Measurements from ENCODE around the gene ARHGAP18.
"Not testable (repeated sequence)": the region's sequence is repeated elsewhere in the genome, so short reads cannot be mapped to it uniquely, and the experiment has no call there.

ARHGAP18 gene

DNA sequence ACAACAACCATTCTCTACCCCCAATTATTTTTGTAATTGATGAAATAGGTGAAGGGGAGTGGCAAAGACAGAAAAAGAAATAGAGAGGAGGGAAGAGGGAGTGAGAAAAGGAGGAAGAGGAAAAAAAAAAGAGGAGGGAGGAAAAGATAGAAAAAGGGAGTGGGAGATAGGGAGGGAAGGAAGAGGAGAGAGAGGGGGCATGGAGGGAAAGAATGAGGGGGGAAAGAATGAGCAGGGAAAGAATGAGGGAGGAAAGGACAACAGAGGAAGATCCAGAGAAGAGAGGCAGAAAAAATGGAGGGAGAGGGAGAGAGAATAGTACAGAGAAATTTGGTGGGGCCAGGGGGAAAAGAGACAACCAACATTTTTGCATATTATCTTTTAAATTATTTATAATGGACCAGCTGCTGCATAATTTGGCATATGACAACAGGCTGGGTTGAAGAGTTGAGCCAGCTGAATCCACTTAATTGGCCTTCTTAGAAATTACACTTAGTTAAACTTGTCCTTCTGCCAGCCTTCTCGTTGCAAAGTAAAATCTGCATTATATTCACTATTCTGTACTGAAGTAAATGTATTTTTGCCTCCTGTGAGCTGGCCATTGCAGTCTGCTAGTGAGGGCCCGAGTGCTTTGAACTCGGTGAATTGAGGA lies 101.0 kb downstream of the ARHGAP18 start:
- no peak for DNase-seq

DNA sequence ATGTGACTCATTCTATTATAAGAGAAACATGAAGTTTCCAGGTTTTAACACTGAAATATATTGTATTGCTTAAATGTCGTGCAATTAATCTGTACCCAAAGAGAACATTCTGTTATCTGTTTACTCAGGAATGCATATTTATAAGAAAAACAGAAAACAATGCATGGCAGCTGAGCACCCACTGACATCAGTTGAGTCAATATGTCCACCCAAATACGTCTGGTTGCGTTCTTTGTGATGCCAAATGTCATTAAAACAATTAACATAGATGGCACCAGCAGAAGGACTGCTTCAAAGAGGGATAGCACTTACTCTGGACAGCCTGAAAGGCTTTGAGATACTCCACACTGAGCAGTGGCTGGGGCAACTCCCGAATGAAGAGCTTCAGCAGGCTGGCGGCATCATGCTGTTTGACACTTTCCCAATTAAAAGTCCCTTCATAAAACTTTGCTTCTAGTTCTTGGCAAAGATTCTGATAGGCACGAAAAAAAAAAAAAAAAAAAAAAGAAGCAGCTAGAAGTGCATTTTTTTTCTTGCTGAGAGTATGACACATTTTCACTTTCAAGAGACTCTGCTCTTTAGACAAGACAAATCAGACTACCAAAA lies 102.3 kb downstream of the ARHGAP18 start:
- no peak for DNase-seq

DNA sequence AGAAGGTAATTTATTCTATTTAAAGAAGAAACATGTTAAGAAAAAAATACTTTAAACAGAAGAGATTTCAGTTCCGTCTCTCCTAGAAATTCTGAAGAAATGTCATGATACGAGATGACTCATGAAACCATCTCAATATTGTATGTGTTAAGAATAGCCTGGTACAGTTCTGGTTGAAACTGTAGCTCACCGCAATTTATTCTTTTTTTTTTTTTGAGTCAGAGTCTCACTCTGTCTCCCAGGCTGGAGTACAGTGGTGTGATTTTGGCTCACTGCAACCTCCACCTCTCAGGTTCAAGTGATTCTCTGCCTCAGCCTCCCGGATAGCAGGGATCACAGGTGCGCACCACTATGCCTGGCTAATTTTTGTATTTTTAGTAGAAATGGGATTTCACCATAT lies 103.3 kb downstream of the ARHGAP18 start:
- no peak for DNase-seq

DNA sequence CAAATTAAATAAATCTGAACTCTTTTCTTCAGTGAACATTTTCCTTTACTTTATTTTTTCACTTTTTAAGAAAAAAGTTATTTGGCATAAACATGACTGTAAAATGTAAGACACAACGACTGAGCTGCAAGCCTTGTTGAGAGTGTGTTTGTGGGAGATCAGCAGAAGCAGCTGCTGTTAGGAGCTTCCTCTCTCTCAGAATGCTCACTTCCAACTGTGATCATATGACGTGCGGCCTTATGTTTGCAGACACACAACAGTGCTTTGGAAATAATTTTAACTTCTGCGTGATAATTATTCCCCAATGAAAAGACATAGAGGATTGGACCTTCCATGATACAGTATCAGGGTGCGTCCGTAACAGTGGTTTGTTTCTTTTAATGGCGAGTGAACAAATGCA lies 104.0 kb downstream of the ARHGAP18 start:
- no peak for DNase-seq

DNA sequence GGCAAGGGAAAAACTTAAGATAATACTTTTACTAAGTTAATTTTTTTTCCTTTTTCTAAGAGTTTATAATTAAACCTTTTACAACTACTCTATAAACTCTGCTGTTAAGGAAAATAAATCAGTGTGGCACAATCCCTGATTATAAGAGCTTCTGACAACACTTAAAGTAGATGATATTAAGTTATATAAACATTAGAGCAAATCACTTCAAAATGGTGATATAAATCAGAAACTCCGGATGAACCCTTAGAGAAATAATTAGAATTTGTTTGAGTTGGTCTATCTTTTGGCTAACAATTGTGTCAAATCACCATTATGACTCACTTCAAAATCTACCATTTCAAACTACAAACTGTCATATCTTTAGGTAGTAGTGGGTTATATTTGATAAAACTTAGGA lies 104.9 kb downstream of the ARHGAP18 start:
- no peak for DNase-seq

DNA sequence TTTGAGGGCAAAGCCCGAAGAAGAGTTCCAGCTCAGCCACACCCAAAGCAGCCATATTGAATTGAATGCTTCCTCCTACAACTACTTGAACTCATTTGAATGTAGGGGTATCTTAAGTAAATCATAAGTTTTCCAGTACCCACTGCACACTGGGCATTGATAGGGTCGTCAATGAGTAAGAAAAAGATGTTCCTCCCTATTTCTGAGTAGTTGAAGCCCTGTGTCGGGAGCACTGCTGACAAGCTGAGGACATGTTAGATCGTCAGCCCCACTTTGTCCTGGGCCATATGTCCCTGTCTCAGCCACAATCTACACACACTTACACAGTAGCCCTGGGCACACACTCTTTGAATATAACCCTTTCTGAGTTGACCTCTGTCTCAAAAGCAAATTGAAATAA lies 105.7 kb downstream of the ARHGAP18 start:
- no peak for DNase-seq

DNA sequence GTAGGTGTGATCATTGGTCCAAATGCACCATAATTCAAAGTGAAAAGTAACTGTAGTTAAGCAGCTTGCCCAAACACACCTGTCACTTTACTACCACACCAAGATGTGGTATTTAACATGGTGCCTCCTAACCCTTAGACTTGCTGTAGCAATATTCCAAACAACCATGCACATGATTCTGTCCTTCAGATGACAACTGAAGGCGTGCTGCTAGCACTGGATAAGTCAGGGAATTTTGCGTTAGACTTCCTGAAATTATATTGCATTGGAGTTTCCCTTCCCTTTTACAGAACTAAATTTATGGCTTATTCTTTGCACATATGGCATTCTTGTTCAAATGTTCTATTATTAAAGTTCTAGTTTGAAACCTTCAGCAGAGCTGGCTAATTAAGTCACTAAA lies 106.2 kb downstream of the ARHGAP18 start:
- no peak for DNase-seq

DNA sequence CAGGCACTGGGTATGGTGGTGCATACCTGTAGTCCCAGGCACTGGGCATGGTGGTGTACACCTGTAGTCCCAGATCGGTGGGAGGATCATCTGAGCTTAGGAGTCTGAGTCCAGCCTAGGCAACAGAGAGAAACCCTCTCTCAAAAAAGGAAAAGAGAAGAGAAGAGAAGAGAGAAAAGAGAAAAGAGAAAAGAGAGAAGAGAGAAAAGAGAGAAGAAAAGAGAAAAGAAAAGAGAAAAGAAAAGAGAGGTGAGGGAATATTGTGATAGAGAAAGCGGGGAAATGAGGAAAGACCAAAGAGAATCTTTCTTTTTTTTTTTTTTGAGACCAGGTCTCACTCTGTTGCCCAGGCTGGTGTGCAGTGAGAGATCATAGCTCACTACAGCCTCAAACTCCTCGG lies 108.7 kb downstream of the ARHGAP18 start:
- no peak for DNase-seq

DNA sequence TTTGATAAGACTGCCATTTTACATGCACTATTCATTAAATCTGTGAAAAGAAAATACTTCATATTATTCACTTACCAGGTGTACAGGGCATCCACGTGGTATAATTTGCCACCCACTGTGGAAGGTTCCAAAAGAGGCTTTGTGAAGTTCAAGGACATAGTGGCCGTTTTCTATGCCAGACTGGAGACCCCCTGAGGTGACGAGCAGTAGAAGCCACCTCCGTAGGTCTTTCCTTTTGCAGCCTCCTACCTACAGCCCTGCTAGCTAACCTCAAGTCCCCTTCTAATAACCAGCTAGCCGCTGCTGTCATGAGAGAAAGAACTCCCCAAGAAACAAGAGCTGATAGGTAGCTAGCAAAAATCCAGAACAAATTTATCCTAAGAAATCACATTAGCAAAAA lies 110.5 kb downstream of the ARHGAP18 start:
- DNase-seq, result no peak

DNA sequence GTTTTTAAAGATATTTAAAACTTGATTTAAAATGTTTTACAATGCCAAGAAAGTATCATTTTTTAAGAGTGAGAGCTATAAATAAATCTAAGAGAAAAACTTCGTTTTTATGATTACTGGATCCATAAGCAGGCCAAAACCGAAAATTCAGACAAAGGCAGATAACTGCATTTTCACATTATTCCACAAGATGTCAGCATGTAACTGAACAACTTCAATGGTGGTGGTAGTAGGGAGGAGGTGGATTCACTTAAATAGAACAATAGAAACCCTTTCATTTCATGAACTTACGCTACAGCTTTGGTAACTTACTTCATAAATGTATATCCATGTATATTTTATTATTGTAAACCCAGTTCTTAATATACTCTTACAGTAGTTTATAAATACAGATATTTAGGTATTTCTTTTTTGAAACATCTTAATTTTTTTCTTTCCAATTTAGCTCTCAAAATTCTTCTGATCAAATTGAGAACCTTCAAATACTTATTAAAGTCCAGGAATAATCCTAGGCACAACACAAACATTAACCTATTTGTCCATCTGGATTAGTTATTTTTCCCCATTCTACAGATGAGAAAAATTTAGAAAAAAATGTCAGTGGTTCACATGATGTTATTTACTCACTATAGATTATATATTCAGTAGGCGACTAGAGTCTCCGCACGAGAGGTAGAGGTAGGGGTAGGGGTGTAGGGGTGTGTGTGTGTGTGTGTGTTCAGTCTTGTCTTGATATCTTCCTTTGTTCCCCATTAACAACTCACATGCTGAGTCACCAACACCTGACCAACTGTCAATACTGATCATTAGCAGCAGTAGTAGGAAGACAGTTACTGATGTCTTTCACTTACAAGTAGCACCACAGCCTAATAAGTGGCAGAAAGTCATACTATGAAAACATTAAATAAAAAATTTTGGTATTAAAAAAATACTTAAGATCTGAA lies 111.5 kb downstream of the ARHGAP18 start:
- DNase-seq, result no peak

DNA sequence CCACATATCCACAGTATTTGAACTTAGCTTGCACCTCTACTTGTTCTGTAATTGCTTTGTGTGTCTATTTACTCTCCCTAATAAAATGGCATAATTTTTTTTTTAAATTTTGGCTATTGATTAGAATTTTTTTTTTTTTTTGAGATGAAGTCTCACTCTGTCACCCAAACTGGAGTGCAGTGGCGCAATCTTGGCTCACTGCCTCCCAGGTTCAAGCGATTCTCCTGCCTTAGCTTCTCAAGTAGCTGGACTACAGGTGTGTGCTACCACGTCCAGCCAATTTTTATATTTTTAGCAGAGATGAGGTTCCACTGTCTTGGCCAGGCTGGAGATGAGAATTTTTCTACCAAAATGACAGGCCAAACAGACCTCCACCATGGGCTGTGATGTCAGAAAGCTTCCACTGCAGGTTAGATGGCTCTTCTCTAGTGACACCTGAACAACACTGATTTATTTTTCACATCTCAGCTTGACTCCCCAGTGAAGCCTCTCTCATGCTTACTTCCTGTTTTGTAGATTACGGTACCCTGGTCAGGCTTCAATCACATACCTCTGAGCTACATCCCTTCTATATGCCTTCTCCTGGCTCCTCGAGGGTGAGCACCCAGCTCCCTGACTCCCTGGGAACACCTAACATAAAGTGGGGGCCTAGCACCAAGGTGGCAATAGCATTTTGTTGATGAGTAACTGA lies 112.8 kb downstream of the ARHGAP18 start:
- DNase-seq, result no peak

DNA sequence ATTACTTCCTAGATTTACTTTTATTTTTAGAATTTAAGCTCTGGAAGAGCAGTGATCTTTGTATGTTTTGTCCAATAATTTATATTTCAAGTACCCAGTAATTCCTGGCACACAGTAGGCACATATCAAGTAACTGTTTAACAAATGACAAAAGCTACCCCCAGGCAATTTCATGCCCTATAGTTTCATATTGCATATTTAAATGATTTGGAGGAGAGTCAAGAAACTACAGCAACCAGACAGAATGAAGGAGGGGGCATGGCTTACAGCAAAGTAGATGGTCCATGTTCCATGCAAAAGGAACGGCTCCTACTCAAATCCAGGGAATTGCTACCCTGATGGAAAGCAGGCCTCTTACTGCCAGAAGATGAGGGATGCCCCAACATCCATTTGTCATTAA lies 113.5 kb downstream of the ARHGAP18 start:
- DNase-seq, result no peak

DNA sequence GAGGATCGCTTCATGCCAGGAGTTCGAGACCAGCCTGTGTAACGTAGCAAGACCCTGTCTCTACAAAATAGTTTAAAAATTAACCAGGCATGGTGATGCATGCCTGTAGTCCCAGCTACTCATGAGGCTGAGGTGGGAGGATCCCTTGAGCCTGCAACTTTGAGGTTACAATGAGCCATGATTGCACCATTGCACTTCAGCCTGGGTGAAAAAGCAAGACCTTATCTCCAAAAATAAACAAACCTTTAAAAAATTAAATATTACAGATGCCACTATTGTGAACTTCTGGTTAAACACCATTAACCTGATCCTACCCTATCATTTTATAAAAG lies 116.8 kb downstream of the ARHGAP18 start:
- no peak for DNase-seq

DNA sequence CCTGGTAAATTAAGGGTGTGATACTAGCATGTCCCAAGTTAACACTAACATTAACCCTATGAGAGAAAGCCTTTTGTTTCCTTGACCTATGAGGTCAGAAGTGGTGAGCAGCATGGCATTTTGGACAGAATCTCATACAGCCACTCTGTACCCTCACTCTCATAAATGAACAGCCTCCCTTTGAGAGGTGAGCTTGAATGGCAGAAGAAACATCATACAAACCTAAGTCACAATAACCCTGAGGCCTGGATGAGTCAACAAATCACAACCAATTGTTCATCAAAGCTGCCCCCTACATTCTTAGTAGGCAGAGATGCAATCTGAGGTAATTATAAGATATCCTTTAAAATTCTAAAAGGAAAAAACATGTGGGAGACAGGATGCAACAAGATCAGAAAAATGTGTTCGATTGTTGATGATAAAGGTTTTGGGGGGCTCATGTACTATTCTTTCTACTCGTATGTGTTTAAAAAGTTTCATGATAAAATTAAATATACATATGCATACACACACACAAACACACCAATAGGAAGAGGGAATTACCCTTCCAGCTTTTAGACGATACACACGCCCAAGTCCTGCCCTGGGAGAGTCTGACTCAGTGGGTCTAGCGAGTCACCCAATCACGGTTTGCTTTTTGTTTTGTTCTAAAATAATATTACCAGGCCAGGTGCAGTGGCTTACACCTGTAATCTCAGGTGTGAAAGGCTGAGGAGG lies 117.3 kb downstream of the ARHGAP18 start:
- no peak for DNase-seq

DNA sequence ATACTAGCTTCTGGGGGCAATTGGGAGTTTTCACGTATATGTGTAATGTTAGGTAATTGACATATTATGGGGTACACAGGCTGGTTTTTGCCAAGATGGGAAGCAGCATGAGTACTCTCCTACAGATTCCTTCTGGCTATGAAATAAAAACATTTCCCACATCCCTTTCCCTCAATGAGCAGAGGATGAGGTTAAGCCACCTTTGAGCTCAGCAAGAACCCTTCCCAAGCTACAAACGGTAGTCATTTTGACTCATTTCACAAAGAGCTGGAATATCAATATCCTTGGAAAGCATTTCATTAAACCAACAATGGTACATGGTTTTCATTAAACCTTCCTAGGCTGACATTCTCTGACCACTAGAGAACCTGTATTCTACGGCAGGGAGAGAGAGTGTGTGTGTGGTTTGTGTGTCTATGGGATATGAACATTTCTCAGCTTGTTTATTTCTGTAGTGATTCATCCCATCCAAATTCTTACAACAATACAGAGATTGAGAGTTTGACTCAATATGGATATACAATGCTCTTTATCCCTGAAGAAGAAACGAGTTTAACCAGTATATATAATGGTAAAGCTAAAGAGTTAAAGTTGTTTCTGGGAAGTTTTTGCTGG lies 119.5 kb downstream of the ARHGAP18 start:
- no peak for DNase-seq

DNA sequence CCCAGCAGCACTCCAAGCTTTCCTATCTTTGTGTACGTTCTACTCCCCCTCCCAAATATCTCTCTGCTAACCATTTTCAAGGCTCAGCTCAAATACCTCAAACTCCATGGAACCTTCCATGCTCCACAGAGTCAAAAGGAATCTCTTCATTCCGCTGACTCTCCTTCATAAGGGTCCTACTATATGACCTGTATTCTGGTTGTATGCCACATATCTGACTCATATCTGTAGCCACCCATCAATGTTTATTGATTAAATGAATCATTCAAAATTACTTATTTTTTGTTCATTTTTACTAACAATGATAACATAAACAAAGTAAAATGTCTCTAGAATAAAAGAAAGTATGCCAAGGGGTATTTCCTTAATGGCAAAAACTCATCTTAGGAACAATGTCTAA lies 123.2 kb downstream of the ARHGAP18 start:
- DNase-seq, result no peak

DNA sequence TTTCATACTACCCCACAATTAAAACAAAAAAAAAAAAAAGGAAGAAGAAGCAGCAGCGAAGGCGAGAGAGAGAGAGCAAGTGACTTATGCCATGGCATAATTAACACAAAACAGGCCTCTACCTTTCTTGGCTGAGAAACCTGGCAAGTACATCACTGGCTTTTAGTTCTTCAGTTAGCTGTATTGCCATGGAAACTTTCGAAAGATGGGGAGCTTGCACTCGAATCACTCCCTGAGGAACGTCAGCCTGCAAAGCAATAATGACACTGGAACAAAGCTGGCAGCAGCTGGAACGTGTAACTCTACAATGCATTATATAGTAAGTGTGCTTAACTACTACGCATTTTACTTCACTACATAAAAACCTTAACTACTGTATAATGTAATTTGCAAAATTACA lies 126.1 kb downstream of the ARHGAP18 start:
- no peak for DNase-seq

DNA sequence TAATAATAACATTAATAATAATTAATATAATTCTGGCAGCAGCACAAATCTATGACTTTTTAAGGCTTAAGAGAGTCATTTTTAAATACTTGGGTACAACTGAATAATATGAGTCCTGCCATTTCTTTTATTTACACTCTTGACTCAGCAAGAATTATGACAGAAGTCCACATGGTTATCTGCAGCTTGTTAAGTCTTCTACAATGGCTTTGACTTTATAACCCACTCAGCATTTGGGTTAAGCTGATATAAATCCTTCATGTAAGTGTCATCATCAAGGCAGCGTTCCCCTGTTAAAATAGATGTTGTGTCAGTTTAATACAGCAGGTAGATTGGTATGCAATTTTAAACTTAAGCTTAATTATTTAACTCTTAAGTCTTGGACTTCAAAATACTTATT lies 131.7 kb downstream of the ARHGAP18 start:
- no peak for DNase-seq

DNA sequence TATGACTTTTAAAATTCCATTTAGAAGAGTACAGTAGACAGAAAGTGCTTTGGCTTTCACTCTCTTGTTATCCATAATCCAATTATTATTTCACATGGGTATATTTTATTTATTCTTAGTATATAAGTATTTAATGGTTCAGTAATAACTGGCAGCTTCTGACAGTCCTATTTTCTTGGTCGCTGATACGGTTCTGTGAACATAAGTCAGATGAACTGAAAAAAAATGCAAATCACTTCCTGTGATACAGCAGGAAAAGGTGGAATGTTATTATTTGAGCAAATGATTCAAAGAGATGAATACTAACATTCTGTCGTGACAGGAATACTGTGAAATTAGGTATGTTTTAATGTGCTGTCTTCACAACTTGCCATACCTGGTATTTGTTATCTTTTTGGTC lies 132.3 kb downstream of the ARHGAP18 start:
- DNase-seq, result no peak

DNA sequence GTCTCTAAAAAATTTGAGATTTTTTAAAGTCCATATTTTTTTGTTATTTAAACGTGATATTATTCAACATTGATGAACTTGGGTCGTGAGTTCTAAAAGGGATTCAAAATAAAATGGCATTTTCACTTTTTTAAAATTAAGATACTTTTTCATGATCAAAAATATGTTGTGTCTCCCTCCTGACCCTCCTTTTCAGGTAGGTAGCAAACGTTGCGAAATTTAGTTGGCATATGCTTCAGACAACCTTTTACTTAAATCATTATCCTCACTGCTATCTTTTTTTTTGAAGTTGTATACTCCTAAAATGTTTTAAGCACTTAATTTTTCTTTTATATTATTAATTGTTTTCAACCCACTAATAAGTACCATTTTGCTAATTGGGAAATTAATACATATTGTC lies 133.5 kb downstream of the ARHGAP18 start:
- no peak for DNase-seq

DNA sequence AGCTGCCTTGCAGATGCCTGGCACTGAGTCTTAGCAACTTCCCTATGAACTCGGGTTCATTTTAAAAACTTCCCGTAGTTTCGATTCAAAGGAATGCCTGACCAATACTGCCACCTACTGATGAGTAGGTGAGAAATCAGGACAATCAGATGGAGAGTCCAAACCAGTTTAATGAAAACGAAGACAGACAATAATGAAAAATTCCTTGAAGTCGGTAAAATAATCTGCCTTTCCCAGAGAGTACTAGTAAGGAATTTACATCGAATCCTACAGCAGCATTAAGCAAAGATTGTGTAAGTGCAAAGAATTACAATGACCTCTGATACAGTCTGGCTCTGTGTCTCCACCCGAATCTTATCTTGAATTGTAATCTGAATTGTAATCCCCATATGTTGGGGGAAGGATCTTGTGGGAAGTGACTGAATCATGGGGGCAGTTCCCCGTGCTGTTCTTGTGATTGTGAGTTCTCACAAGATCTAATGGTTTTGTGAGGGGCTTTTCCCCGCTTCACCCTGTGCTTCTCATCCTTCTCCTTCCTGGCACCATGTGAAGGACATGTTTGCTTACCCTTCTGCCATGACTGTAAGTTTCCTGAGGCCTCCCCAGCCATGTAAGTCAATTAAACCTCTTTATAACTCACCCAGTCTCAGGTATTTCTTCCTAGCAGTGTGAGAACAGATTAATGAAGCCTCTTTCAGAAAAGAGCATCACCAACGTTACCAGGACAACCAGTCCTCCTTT lies 134.4 kb downstream of the ARHGAP18 start:
- no peak for DNase-seq

DNA sequence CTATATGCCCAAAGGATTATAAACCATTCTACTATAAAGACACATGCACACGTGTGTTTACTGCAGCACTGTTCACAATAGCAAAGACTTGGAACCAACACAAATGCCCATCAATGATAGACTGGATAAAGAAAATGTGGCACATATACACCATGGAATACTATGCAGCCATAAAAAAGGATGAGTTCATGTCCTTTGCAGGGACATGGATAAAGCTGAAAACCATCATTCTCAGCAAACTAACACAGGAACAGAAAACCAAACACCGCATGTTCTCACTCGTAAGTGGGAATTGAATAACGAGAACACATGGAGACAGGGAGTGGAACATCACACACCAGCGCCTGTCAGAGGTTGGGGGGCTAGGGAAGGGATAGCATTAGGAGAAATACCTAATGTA lies 135.4 kb downstream of the ARHGAP18 start:
- DNase-seq, result not testable (repeated sequence)

All from activated naive CD4-positive, alpha-beta T cell treated with Interleukin-2 at 50 U/mL for 16 hours (primary cell).